NCI-H226 (cell line): Measurements from ENCODE around the gene DEDD.

Source experiments
- DNase-seq: peaks from one replicate; pipeline ENCODE4 v3.0.0-alpha.2; 2015

DEDD gene

DNA sequence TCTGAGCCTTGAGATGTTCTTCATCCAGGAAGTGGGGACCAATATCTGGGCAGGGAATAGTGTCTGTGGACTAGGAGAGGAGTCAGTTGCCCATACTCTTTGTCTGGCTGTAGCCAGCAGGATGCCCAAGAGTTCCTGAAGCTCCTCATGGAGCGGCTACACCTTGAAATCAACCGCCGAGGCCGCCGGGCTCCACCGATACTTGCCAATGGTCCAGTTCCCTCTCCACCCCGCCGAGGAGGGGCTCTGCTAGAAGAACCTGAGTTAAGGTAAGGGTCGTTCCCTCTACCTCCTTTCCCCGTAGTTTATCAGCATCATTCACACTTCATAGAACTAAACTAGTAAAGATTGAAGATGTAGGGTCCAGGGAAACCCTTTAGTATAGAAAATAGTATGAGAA lies 30.3 kb upstream of the DEDD start:
- DNase-seq, result no peak

DNA sequence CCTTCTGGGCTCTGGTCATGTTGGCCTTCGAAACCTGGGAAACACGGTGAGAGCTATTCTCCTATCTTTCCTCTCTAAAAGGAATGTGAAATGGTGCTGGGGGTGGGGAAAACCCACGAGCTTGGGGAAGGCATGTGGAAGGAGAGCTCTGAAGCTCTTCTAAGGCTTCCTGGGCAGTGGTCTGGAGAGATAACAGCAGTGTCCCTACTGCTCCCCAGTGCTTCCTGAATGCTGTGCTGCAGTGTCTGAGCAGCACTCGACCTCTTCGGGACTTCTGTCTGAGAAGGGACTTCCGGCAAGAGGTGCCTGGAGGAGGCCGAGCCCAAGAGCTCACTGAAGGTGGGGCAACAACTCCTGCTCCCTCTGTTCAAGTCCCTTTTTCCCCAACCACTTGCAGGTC lies 29.6 kb upstream of the DEDD start:
- DNase-seq, result no peak

DNA sequence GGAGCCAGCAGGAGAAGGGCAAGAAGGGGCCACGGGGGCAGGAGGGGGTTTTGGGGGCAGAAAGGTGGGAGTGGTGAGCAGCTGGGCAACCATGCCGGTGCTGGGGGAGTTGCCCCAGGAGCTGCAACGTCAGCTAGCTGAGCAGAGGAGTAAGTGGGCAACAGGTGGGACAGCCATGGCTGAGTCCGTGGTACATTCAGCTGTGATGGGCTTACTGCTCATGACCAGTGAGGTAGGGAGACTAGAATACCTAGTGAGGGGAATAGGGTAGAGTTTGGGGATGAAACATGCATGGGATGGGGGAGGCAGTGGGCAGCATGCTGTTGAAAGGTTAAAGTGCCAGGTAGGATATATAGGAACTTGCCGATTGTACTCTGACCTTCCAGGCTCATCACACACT lies 29.2 kb upstream of the DEDD start:
- DNase-seq, result no peak

DNA sequence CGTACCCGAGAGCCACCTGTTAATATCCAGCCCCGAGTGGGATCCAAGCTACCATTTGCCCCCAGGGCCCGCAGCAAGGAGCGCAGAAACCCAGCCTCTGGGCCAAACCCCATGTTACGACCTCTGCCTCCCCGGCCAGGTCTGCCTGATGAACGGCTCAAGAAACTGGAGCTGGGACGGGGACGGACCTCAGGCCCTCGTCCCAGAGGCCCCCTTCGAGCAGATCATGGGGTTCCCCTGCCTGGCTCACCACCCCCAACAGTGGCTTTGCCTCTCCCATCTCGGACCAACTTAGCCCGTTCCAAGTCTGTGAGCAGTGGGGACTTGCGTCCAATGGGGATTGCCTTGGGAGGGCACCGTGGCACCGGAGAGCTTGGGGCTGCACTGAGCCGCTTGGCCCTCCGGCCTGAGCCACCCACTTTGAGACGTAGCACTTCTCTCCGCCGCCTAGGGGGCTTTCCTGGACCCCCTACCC lies 28.2 kb upstream of the DEDD start:
- no peak for DNase-seq

DNA sequence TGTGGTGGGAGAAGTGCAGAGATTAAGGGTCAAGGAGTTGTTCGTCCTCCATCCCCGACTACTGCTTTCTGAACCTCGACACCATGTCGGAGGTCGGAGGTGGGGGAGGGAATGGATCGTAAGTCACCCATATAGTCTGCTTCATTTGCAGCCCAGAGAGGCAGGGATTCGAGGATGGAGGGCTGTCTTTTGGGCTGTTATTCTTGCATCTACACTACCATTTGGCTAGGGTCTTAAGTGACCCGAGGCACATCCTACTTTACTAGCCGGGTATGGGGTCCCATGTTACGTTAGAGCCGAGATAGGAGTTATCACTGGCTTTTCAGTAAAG lies 27.4 kb upstream of the DEDD start:
- DNase-seq, result no peak

DNA sequence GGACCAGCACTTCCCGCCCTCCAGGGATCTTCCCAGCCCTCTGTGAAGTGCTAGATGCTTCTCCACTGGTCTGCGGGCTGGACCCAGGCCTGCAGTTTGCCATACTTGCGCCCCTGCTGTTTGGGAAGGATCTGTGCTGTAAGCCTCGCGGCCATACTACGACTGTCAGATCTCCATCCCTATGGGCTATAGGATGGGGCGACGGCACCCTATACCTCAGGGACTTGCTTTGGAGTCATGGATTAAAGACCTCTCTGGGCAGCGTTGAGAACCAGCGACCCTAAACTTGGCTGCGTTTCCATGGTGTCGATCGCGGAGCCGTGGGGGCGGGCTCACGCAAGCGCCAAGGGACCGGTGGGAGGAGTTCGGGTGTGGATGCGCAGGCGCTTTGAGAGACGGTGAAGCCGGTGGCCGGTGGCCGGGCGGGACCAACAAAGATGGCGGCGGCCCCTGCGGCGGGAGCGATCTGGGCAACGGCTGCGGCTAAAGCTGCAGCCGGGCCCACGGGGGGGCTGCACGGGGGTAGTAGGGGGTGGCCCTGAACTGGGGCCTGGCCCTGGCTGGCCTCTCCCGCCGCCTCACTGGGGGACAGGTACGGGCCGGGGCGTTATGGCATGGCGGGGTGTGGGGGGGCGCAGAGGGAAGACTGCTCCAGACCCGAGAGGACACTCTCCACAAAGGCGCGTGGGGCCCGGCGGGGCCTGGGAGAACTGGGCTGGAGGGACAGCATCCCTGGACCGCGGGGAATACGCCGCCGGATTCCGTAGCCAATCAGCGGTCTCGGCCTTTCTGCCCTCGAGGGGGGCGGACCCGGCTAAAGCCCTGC lies 26.8 kb upstream of the DEDD start, which contains the start of gene USP21:
TSS of gene USP21 (plus strand) at position 414 of the 826 bp plus-strand sequence. CDS start 1,141 bp downstream, outside the sequence.
- DNase-seq, result peak; percentile 75

DNA sequence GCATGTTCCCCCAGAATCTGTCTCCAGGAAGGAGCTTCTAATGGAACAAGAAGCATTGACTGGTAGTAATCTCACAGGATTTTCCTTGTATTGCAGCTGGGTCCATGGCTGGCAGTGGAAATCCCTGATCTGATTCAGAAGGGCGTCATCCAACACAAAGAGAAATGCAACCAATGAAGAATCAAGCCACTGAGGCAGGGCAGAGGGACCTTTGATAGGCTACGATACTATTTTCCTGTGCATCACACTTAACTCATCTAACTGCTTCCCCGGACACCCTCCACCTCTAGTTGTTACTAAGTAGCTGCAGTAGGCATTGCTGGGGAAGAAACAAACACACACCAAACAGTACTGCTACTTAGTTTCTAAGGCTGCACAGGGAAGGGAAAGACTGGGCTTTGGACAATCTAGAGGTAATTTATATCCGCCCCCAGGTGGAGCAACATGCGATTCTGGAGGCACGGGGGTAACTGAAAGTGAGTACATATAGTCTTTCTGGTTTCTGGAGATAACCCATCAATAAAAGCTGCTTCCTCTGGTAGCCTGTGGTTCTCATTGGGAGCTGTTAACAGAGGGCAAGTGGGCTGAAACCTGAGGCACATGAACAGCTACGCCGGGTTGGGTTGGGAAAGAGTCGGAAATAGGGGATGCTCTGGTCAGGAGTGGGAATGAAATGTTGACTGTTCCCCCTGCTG lies 26.0 kb upstream of the DEDD start:
- DNase-seq, result no peak

DNA sequence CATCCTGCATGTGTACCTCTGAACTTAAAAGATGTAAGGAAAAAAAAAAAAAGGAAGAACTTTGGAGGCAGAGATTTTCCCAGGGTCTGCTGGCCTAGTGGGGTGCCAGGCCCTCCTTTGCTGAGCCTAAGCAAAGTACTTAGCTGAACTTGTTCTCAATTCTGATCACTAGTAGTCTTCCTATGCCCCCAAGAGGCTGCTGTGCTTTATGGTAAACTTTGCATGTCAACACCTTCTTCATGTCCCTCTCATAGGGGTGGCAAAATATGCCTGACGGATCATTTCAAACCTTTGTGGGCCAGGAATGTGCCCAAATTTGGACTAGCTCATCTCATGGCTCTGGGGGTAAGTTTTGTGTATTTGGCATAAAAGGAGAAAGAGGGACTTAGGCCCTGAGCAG lies 25.4 kb upstream of the DEDD start:
- DNase-seq, result no peak

DNA sequence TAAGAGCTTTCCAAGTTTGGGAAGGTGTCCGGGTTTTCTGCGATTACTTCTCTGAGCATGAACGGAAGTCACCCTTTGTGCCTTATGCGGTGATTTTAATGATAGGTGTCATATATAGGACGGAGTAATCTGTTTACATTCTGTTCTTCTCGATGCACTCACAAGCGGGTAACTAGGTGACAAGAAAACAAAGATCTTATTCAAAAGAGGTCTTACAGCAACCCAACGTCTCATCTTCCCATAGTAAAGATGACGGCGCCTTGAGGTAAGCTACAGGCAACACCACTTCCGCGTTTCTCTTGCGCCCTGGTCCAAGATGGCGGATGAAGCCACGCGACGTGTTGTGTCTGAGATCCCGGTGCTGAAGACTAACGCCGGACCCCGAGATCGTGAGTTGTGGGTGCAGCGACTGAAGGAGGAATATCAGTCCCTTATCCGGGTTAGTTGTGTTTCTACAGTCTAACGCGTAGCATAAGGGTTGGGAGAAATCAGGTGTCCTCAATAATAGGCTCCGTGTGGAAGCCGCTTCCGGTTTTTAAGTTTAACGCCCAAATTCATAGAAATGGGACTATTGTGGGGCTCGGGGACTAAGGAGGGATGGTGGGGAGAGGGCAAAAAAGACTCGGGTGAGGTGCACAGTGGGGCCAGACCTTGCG lies 21.3 kb upstream of the DEDD start, which contains the start of gene UFC1:
TSS of gene UFC1 (plus strand) at position 297 of the 656 bp plus-strand sequence. CDS start at position 317, 20 bp downstream.
- DNase-seq, result peak; percentile 88

DNA sequence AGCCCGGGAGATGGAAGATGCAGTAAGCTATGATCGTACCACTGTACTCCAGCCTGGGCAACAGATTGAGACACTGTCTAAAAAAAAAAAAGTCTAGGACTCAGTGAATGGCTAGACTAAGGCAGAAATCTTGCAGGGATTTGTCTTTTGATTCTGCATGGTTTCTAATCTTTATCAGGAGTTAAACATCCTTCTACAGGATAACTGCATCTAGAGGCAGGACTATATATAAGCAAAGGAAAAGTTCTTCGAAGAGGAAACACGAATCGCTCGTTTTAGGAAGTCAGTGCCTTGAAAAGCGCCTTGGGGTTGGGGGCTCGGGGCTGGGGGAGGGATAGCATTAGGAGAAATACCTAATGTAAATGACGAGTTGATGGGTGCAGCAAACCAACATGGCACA lies 20.7 kb upstream of the DEDD start:
- DNase-seq, result no peak

DNA sequence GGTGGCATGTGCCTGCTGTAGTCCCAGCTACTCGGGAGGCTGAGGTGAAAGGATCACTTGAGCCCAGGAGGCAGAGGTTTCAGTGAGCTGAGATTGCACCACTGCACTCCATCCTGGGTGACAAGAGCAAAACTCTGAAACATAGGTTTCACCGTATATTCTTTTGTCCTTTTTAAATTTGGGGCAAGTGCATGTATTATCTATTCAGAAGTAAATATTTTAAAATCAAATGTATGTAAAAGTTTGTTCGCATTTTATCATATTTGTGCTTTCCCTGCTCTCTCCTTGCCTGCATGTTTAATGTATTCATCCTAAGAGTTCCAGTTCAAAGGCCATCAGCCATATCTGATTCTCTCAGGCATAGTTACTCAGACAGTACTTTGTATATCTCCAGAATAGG lies 13.4 kb upstream of the DEDD start:
- DNase-seq, result no peak

DNA sequence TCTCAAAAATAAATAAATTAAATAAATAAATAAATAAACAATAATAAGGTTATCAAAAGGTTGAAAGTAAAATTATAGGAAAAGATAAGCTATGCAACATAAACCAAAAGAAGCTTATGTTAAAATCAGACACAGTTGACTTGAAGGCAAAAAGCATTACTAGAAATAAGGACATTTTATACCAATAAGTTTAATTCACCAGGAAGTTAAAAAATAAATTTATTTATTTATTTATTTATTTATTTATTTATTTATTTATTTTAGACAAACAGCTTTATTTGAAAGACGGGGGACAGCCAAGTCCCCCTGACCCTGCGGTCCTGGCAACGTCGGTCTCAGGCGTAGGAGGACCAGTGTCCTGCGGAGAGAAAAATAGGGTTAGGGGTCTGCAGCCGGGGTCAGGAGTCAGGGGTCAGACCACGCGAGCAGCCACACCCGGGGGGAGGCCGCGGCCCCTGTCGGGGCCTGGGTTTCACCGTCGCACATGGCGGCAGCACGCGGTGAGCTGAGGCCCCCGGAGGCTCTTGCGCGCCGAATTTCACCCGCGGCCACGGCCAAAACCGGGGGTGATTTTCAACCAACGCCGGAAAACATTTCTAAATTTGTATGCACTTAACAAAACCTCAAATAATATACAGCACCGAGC lies 8.4 kb upstream of the DEDD start:
- DNase-seq, result no peak

DNA sequence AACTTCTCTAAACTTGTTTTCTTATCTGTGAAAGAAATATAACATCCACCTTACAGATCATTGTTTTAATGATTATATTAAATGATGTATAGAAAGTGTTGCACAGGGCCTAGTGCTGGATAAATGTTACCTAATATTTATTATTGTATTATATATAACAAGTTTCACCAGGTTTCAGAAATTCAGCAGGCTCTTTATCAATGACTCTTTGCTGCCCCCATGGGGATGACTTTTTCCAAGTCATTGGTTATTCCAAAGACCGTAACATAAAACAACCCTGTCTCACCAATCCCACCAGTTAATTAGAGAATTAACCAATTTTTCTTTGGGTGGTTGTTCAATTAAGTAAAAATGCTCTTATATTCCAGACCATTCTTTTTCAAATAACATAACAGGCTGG lies 7.3 kb upstream of the DEDD start:
- no peak for DNase-seq

DNA sequence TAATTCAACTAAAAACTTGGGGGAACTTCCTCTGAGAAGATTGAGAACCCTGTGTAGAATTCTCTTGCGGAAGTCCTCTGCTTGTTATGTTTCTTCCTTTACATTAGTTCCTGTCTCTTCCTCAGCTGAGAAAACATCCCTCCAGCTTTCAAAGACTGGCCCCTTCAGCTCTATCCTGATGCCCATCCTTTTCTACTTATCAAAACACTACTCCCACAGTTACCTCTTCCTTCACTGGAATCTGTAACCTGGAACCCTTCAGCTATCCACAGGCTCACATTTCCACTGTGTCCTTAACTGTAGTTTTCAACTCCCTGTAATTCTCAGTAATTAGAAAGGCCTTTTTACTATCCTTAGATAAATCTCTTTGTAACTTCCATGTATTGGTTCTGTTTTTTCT lies 6.0 kb upstream of the DEDD start:
- DNase-seq, result no peak

DNA sequence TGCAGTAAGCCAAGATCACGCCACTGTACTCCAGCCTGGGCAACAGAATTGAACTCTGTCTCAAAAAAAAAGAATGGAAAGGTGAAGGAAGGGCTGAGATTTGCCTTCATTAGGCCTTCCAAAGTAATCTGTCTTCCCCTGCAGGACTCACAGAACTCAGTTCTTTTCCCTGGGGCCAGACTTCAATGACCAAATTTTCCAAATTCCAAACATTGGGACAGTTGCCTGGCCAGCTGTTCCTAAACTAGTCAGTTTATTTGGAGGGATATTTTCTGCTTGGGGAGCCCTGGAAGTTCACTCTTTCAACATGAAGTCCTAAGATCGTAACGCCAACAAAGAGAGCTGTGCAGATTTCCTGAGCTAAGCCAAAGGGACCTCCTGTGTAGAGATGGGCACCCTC lies 5.4 kb upstream of the DEDD start:
- DNase-seq, result no peak

DNA sequence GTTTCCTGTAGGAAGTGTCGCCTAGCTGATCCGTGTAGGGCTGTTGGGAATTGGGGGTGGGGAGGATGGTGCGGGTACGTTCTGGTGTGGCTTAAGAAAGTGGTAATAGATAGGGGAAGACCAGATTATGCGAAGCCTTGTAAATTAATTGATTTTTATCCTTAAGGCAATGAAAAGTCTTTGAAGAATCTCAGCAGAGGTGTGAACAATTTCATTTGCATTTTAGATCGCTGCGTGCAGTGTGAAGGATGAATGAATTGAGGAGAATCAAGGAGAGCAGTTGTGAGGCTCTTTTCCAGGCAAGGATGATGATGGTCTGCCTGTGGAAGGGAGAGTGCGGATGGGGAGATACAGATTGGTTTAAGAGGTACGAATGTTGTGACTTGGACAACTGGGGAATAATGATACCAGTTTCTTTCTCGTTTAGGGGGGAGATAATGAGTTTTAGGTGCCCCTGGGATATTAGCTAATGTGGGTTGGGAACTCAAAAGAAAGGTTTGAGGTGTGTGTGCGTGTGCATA lies 813 bp upstream of the DEDD start:
- DNase-seq, result no peak

DNA sequence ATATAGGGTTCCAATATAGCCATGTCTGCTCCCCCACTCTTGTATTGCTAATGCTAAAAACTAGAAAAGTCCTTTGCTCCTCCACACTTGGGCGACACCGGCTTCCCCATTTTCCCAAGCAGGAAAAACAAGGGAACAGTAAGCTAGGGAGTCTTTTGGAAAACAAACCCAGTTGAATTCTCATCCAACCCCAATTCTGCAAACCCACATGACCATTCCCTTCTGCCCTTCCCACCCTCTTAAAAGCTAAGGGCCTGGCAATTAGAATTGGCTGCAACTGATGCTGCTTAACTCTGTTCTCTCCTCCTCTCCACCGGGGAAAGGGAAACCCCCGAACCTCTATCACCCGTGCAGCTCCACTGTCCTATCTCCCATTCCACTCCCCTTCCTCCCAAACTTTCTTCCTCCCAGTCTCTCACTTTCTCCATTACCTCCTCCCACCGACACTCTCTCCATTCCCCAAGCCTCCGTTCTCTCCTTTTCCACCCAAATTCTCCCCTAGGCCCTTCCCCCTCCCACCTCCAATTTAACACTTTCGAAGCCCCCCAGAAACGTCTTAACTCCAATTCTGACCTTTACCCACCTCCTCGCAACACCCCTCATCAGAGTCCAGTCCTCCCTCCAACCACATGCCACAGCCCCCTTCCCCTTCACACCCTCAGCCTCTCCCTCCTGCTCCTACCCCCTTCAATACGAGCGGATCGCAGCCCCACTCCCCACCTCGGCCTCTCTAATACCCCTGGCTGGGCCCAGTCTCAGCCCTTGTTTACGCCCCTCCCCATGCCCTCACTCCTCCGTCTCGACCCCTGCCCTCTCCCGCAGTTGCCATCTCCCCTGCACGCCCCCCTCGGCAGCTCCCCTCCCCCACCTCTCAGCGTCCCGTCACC lies 701 bp downstream of the DEDD start:
- peak; percentile 11 for DNase-seq

DNA sequence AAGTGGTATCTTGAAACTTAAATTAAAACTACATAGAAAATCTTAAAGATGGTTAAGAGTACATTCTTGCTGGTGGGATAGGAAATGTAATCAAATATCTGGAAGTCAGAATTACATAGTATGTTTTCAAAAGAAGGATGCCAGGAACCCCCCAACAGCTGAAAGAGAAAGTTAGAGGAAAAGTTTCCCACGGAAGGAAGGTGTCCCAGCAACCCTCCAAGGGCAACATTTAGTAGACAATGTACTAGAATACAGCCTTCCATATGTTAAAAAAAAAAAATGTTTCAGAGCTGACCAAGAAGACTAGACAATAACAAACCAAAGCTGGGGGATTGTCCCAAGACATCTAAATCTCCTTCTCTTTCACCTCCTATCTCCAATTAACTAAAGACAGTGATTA lies 2.2 kb downstream of the DEDD start:
- DNase-seq, result no peak

DNA sequence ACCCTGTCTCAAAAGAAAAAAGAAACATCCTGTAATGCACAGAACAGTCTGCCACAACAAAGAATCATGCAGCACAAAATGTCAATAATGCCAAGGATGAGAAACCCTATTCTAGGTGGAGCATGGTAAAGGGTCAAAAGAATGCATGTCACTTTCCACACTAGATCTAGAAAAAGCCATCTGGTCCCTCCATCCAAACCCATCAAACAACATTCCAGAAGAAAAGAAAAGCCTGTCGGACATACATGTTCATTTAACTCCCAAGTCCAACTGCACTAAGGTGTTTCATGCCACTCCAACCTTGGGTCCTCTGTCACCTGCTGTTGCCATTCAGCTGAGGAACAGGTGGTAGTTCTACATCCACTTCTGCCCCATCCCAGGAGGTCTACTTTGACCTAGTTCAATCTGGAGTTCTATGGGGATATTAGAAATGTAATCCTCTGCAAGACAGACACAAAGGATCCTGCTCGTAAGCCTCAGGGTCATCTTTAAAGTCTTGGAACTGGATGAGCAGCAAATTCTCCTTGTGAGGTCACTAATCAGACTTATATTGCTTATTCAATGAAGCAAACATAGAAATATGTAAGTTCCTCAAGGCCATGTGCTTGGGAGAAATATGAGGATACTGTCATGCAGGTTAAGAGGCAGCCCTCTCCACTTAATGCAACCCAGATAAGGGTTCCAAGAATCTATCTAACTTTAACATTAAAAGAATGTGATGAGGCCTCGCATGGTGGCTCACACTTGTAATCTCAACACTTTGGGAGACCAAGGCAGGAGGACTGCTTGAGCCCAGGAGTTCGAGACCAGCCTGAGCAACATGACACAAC lies 3.7 kb downstream of the DEDD start:
- no peak for DNase-seq

DNA sequence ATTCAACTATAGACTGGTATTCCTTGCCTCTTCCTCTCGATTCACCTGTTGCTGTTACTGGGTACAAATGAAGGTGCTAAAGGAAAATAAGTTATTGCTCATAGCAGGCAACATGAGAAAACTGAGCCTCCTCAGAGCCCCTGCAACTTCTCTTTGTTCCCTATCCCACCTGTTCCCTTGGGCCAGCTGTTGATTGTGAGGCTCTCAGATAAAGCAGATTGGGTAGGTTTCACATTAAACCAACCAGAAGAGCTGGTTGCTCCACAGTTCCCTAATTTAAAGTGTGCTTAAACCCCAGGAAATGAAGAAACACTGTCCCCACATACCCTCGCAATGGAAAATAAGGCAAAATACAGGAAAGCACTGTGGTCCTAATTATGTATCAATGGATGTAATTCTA lies 4.8 kb downstream of the DEDD start:
- DNase-seq, result no peak

DNA sequence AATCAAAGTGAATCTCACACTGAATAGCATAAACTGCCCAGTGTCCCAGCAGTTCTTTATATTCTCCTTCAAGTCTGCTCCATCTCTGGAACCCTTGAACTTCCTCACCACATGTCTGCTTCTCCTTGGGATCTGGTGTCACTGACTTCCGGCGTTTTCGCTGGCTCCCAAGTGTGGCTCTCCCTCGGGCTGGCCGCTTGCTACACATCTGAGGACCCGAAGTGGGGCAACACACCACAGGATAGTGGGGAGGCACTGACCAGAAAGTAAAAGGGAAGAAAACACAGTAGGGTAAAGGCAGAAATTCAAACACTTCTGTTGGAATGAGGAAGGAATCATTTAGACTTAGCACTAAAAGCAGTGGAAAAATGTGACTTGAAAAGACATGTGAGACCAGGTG lies 9.5 kb downstream of the DEDD start:
- DNase-seq, result no peak
